ENCODE measurements around the gene SETBP1. TPM values are rescaled to one million over a fixed set of nuclear protein-coding genes. Genes with fewer than 3 reads are reported as not detected.

SETBP1 gene
- total RNA-seq, 1 experiment from 2014 or later, result 0.05 TPM

DNA sequence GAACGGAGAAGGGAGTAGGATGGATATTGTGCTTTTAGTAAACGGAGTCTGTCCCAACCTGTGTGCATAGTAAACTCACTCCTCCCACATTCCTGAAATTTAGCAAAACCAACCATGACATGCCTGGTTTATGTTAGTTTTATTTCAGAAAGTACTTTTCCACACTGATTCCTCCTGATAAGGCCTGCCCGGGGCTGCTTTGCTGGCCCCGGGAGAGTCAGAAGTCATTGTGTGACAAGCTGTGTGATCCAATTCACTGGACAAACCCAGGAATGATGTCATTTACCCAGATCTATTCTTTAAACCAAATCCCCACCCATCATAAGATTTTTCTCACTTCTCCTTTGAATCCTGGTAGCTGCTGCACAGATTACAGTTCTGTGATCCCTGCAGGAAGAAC lies 109.0 kb downstream of the SETBP1 start:
- no peak overlapping the region for H3K27ac ChIP-seq (ENCODE audit: low read depth, low read length)
- no TSS peak for BruUV-seq (replicated peaks)

More for the DNA sequence above, 109.0 kb downstream of the SETBP1 start:
- intact Hi-C loops (cut with micrococcal nuclease), result no loop called here
- ChIA-PET CTCF (no interaction called here), RAD21 (ENCODE audit: low non-redundant PET in 1 of 2, low total read pairs in 2 of 2, uncharacterized antibody in 2 of 2, unreplicated experiment in 2 of 2) (no interaction called here), POLR2A (no interaction called here)
- H3K9me3 ChIP-seq (ENCODE audit: control insufficient read depth in 1 of 2, insufficient read depth in 1 of 2, low read depth in 1 of 2, low read length in 2 of 2), result peaks cover 6 to 14% of the 10 kb centered on the region in 2 experiments; a peak in 2 of 4 replicates
- TF ChIP-seq SP1 (IDR thresholded peaks at IDR 0.05; ENCODE audit: low read depth) (no peak), JUND (IDR thresholded peaks at IDR 0.05) (no peak), YY1 (IDR thresholded peaks at IDR 0.05; ENCODE audit: extremely low read depth, insufficient replicate concordance, low read depth, low read length) (no peak), POLR2A (IDR thresholded peaks at IDR 0.05; ENCODE audit: borderline replicate concordance, extremely low read depth, insufficient read depth, insufficient read length) (no peak), REST (IDR thresholded peaks at IDR 0.05; ENCODE audit: low read depth) (no peak), ZNF274 (IDR thresholded peaks at IDR 0.05; ENCODE audit: low read depth, low read length) (no peak), EZH2phosphoT487 (IDR thresholded peaks at IDR 0.05; ENCODE audit: borderline replicate concordance) (no peak), FOSL1 (IDR thresholded peaks at IDR 0.05; ENCODE audit: low read depth) (no peak), SIN3A (IDR thresholded peaks at IDR 0.05; ENCODE audit: low read depth) (no peak), RAD21 (IDR thresholded peaks at IDR 0.05; ENCODE audit: low read depth) (no peak), EGR1 (IDR thresholded peaks at IDR 0.05; ENCODE audit: low read depth) (no peak)
- TF ChIP-seq, protein P1, sequence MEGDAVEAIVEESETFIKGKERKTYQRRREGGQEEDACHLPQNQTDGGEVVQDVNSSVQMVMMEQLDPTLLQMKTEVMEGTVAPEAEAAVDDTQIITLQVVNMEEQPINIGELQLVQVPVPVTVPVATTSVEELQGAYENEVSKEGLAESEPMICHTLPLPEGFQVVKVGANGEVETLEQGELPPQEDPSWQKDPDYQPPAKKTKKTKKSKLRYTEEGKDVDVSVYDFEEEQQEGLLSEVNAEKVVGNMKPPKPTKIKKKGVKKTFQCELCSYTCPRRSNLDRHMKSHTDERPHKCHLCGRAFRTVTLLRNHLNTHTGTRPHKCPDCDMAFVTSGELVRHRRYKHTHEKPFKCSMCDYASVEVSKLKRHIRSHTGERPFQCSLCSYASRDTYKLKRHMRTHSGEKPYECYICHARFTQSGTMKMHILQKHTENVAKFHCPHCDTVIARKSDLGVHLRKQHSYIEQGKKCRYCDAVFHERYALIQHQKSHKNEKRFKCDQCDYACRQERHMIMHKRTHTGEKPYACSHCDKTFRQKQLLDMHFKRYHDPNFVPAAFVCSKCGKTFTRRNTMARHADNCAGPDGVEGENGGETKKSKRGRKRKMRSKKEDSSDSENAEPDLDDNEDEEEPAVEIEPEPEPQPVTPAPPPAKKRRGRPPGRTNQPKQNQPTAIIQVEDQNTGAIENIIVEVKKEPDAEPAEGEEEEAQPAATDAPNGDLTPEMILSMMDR (IDR thresholded peaks at IDR 0.05 in 2 of 3, conservative IDR thresholded peaks at IDR 0.05 in 1 of 3; ENCODE audit: borderline replicate concordance in 1 of 3, insufficient read depth in 1 of 3, low read depth in 2 of 3, low read length in 2 of 3), result no peak
- TF ChIP-seq, protein P2, sequence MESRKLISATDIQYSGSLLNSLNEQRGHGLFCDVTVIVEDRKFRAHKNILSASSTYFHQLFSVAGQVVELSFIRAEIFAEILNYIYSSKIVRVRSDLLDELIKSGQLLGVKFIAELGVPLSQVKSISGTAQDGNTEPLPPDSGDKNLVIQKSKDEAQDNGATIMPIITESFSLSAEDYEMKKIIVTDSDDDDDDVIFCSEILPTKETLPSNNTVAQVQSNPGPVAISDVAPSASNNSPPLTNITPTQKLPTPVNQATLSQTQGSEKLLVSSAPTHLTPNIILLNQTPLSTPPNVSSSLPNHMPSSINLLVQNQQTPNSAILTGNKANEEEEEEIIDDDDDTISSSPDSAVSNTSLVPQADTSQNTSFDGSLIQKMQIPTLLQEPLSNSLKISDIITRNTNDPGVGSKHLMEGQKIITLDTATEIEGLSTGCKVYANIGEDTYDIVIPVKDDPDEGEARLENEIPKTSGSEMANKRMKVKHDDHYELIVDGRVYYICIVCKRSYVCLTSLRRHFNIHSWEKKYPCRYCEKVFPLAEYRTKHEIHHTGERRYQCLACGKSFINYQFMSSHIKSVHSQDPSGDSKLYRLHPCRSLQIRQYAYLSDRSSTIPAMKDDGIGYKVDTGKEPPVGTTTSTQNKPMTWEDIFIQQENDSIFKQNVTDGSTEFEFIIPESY (IDR thresholded peaks at IDR 0.05; ENCODE audit: extremely low read depth, insufficient replicate concordance, low read length), result no peak
- H3K9ac ChIP-seq (ENCODE audit: low read length), result no peak overlapping the region
- H3K4me1 ChIP-seq (ENCODE audit: control insufficient read depth in 1 of 2, insufficient read depth in 2 of 2, low read length in 2 of 2), result no peaks in the 10 kb centered on the region
- no peaks in the 10 kb centered on the region for H4K20me1 ChIP-seq (ENCODE audit: insufficient read depth)
- DNase-seq (ENCODE audit: low read depth, low spot score) (no peak), ATAC-seq (no peak)
- no peak overlapping the region for H3K4me3 ChIP-seq (replicated peaks in 1 of 2; ENCODE audit: low read depth in 1 of 2, low read length in 2 of 2)
- no peaks in the 10 kb centered on the region for H3K79me2 ChIP-seq (ENCODE audit: insufficient read depth, low read length)
- H3K9me2 ChIP-seq (ENCODE audit: insufficient read depth), result no peaks in the 10 kb centered on the region
- H3K4me2 ChIP-seq (ENCODE audit: low read length), result no peak overlapping the region
- H3K27me3 ChIP-seq (ENCODE audit: insufficient read depth, low read length), result no peaks in the 10 kb centered on the region
- H2AFZ ChIP-seq (ENCODE audit: low read depth, low read length, poor library complexity, severe bottlenecking), result no peak overlapping the region
- H3K36me3 ChIP-seq (ENCODE audit: control insufficient read depth in 1 of 2, insufficient read depth in 2 of 2, low read length in 2 of 2), result no peaks in the 10 kb centered on the region
